ENCODE measurements around the gene GLT1D1. TPM values are rescaled to one million over a fixed set of nuclear protein-coding genes. Genes with fewer than 3 reads are reported as not detected.

GLT1D1 gene
- polyA plus RNA-seq, 3 donors: 40.6 to 55.6 (median 53.3) TPM

- H3K27me3 ChIP-seq (ENCODE audit: control insufficient read depth in 2 of 2, insufficient read depth in 2 of 2, low read length in 2 of 2): no peaks in the 10 kb centered on the region
- Mint-ChIP-seq H3K9me3 (peaks cover 0 to 2% (median 0%) of the 10 kb centered on the region in 7 donors), H3K27ac (peak overlapping the region; percentile 47 to 82 (median 79)), H3K36me3 (peaks cover 60 to 83% of the 10 kb centered on the region in 2 donors), H3K4me1 (peaks cover 33% of the 10 kb centered on the region), H3K4me3 (no peak overlapping the region), H3K27me3 (ENCODE audit: low read depth in 3 of 3) (peaks cover 0 to 8% (median 4%) of the 10 kb centered on the region in 3 donors)
- intact Hi-C loops (cut with micrococcal nuclease): loop anchor here in 1 of 2 donors (5.0 kb wide), 1 partner anchor 82 kb away; no protein-coding TSS in a partner anchor
- H3K27ac ChIP-seq (ENCODE audit: low read depth in 1 of 2, low read length in 2 of 2): peak overlapping the region in 1 of 2 donors; percentile 48
- TF ChIP-seq, protein P1, sequence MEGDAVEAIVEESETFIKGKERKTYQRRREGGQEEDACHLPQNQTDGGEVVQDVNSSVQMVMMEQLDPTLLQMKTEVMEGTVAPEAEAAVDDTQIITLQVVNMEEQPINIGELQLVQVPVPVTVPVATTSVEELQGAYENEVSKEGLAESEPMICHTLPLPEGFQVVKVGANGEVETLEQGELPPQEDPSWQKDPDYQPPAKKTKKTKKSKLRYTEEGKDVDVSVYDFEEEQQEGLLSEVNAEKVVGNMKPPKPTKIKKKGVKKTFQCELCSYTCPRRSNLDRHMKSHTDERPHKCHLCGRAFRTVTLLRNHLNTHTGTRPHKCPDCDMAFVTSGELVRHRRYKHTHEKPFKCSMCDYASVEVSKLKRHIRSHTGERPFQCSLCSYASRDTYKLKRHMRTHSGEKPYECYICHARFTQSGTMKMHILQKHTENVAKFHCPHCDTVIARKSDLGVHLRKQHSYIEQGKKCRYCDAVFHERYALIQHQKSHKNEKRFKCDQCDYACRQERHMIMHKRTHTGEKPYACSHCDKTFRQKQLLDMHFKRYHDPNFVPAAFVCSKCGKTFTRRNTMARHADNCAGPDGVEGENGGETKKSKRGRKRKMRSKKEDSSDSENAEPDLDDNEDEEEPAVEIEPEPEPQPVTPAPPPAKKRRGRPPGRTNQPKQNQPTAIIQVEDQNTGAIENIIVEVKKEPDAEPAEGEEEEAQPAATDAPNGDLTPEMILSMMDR (IDR thresholded peaks at IDR 0.05): no peak
- H3K4me1 ChIP-seq (ENCODE audit: control insufficient read depth in 1 of 2, insufficient read depth in 2 of 2, low read length in 2 of 2): peaks cover 0 to 8% of the 10 kb centered on the region in 2 donors
- H3K9me3 ChIP-seq (replicated peaks in 1 of 2; ENCODE audit: control insufficient read depth in 1 of 2, insufficient read depth in 1 of 2, low read length in 2 of 2): no peaks in the 10 kb centered on the region
- peaks cover 92% of the 10 kb centered on the region for H4K20me1 ChIP-seq (ENCODE audit: insufficient read depth, low read length)
- WGBS (ENCODE audit: insufficient coverage): 86% methylated on average over 8 of the region's 9 CpGs
- H3K79me2 ChIP-seq (ENCODE audit: insufficient read depth, low read length): peaks cover 98% of the 10 kb centered on the region
- no peak overlapping the region for H3K4me2 ChIP-seq (replicated peaks; ENCODE audit: extremely low read depth, low read length, poor library complexity, severe bottlenecking)
- H2AFZ ChIP-seq (ENCODE audit: insufficient read depth, low read depth, low read length, poor library complexity, severe bottlenecking): no peak overlapping the region
- H3K36me3 ChIP-seq (replicated peaks in 1 of 2; ENCODE audit: control insufficient read depth in 1 of 2, insufficient read depth in 2 of 2, low read length in 2 of 2): peaks cover 7 to 62% of the 10 kb centered on the region in 2 donors
- DNase-seq: no peak
- H3K9ac ChIP-seq (ENCODE audit: insufficient read depth, low read length, poor library complexity, severe bottlenecking): no peak overlapping the region
- H3K4me3 ChIP-seq (replicated peaks in 1 of 3; ENCODE audit: low read depth in 2 of 3, low read length in 3 of 3): no peak overlapping the region
Measured at GRCh38 chr12:128864516-128865186, 11.4 kb downstream of the GLT1D1 start.

- H3K79me2 ChIP-seq (ENCODE audit: insufficient read depth, low read length): peaks cover 95% of the 10 kb centered on the region
- no peak for DNase-seq
- Mint-ChIP-seq H3K4me1 (peaks cover 26% of the 10 kb centered on the region), H3K27ac (peak overlapping the region in 3 of 7 donors; percentile 58 to 68 (median 66)), H3K36me3 (peaks cover 48 to 71% of the 10 kb centered on the region in 2 donors), H3K9me3 (no peaks in the 10 kb centered on the region), H3K4me3 (no peak overlapping the region), H3K27me3 (ENCODE audit: low read depth in 3 of 3) (peaks cover 0 to 7% (median 4%) of the 10 kb centered on the region in 3 donors)
- H3K27me3 ChIP-seq (ENCODE audit: control insufficient read depth in 2 of 2, insufficient read depth in 2 of 2, low read length in 2 of 2): no peaks in the 10 kb centered on the region
- no peak overlapping the region for H3K4me3 ChIP-seq (replicated peaks in 1 of 3; ENCODE audit: low read depth in 2 of 3, low read length in 3 of 3)
- no peak overlapping the region for H3K27ac ChIP-seq (ENCODE audit: low read depth in 1 of 2, low read length in 2 of 2)
- intact Hi-C loops (cut with micrococcal nuclease): no loop called here
- no peaks in the 10 kb centered on the region for H3K9me3 ChIP-seq (replicated peaks in 1 of 2; ENCODE audit: control insufficient read depth in 1 of 2, insufficient read depth in 1 of 2, low read length in 2 of 2)
- H4K20me1 ChIP-seq (ENCODE audit: insufficient read depth, low read length): peaks cover 98% of the 10 kb centered on the region
- no peak overlapping the region for H3K9ac ChIP-seq (ENCODE audit: insufficient read depth, low read length, poor library complexity, severe bottlenecking)
- H3K4me1 ChIP-seq (ENCODE audit: control insufficient read depth in 1 of 2, insufficient read depth in 2 of 2, low read length in 2 of 2): no peaks in the 10 kb centered on the region
- no peak overlapping the region for H2AFZ ChIP-seq (ENCODE audit: insufficient read depth, low read depth, low read length, poor library complexity, severe bottlenecking)
- H3K36me3 ChIP-seq (replicated peaks in 1 of 2; ENCODE audit: control insufficient read depth in 1 of 2, insufficient read depth in 2 of 2, low read length in 2 of 2): peaks cover 7 to 48% of the 10 kb centered on the region in 2 donors
- no peak overlapping the region for H3K4me2 ChIP-seq (replicated peaks; ENCODE audit: extremely low read depth, low read length, poor library complexity, severe bottlenecking)
- 98% methylated on average over 7 of the region's 13 CpGs for WGBS (ENCODE audit: insufficient coverage)
- TF ChIP-seq, protein P1 (IDR thresholded peaks at IDR 0.05): no peak
Measured at GRCh38 chr12:128867466-128867865, 14.2 kb downstream of the GLT1D1 start.

All from CD14-positive monocyte (primary cell).